Fibroblast of lung (primary cell): Measurements from ENCODE around the gene ITGB1. TPM values are rescaled to one million over a fixed set of nuclear protein-coding genes. Genes with fewer than 3 reads are reported as not detected.

Experiments used
- DNase-seq, 2 donors: peaks; one replicate each; pipeline versions ENCODE4 v3.0.0 to v3.0.0-alpha.2; 2010; ENCODE audit warnings: low read depth in 2 of 2
- H2AFZ ChIP-seq: 2 replicates; pipeline ENCODE4 v1.5.1; 2012; ENCODE audit warnings: low read length, control low read depth, inconsistent platforms
- H3K27ac ChIP-seq: 2 replicates; pipeline ENCODE4 v1.5.1; 2011; ENCODE audit warnings: low read length, control low read depth; ENCODE audit not compliant: insufficient read depth
- H3K27me3 ChIP-seq: 2 replicates; pipeline ENCODE4 v1.5.1; 2011; ENCODE audit warnings: mild to moderate bottlenecking, low read length; ENCODE audit not compliant: control insufficient read depth, insufficient read depth
- H3K36me3 ChIP-seq: 2 replicates; pipeline ENCODE4 v1.5.1; 2011; ENCODE audit warnings: low read length; ENCODE audit not compliant: control insufficient read depth, insufficient read depth
- H3K4me1 ChIP-seq: 2 replicates; pipeline ENCODE4 v1.5.1; 2011; ENCODE audit warnings: low read length; ENCODE audit not compliant: control insufficient read depth, insufficient read depth; ENCODE audit errors: extremely low read depth
- H3K4me2 ChIP-seq: 2 replicates; pipeline ENCODE4 v1.5.1; 2011; ENCODE audit warnings: low read length, control low read depth; ENCODE audit not compliant: insufficient read depth; ENCODE audit errors: extremely low read depth
- H3K4me3 ChIP-seq, 4 experiments: fragments of 200-600 bp in 1 of 4; sonication (generic) in 1 of 4; replicated peaks in 1 of 4; 2 replicates each; pipeline ENCODE4 v1.5.1; 2011 to 2016; ENCODE audit warnings: low read length in 4 of 4, low read depth in 3 of 4, mild to moderate bottlenecking in 3 of 4, control low read depth in 2 of 4, inconsistent platforms in 1 of 4, mixed read lengths in 1 of 4; ENCODE audit not compliant: insufficient read depth in 1 of 4; ENCODE audit errors: control extremely low read depth in 1 of 4
- H3K79me2 ChIP-seq: 2 replicates; pipeline ENCODE4 v1.5.1; 2012; ENCODE audit warnings: mild to moderate bottlenecking, low read length, inconsistent platforms; ENCODE audit not compliant: control insufficient read depth, insufficient read depth
- H3K9ac ChIP-seq: 2 replicates; pipeline ENCODE4 v1.5.1; 2011; ENCODE audit warnings: mild to moderate bottlenecking, low read length, control low read depth; ENCODE audit not compliant: insufficient read depth
- H3K9me3 ChIP-seq: 2 replicates; pipeline ENCODE4 v1.5.1; 2012; ENCODE audit warnings: low read depth, low read length; ENCODE audit not compliant: control insufficient read depth, insufficient read depth
- H4K20me1 ChIP-seq: 2 replicates; pipeline ENCODE4 v1.5.1; 2011; ENCODE audit warnings: low read length; ENCODE audit not compliant: control insufficient read depth, insufficient read depth; ENCODE audit errors: extremely low read depth
- EZH2 ChIP-seq: IDR thresholded peaks from 2 replicates; pipeline ENCODE4 v1.5.1; 2012; ENCODE audit warnings: low read length, control low read depth, mild to moderate bottlenecking; ENCODE audit errors: missing control alignments
- polyA plus RNA-seq, 2 donors: library from polyadenylated mRNA; depleted of rRNA in 1 of 2; stranded (reverse) in 1 of 2; unstranded in 1 of 2; fragments of >200 nt; gene quantifications; 2 replicates each; pipeline ENCODE4 v1.2.1, GENCODE V29; 2011 to 2012; ENCODE audit warnings: missing spikeins in 1 of 2
- total RNA-seq: library from RNA; depleted of rRNA; stranded (reverse); fragments of >200 nt; gene quantifications from 2 replicates; pipeline ENCODE4 v1.2.1, GENCODE V29; 2014
- TF ChIP-seq, protein P1 (sequence below), 2 donors: IDR thresholded peaks in 1 of 2; conservative IDR thresholded peaks in 1 of 2; 1 replicate in 1 of 2; 2 replicates in 1 of 2; pipeline ENCODE4 v1.5.1; 2011 to 2012; ENCODE audit warnings: low read length in 2 of 2, control low read depth in 1 of 2, inconsistent platforms in 1 of 2, low read depth in 1 of 2, mild to moderate bottlenecking in 1 of 2

Gene ITGB1
- total and polyA plus RNA-seq, 2 donors (not counting 1 experiment from before 2014, with no cell fraction given): 2,456 to 3,450 TPM

DNA sequence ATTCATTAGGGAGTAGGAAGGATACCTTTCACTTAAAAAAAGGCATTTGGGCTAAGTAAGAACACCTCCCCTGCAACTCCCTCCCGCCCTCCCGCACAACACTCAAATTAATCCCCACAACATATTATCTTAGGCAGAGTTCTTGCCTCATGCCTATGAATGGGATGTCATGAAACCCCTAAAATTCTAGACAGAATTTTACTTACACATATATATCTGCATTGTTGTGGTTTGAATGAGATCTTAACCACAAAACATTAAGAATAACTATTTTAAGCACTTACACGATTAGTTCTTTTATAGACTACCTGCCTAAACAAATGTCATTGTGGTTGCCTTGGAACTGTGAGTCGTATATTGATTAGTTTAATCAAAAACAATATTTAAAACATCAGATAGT, 4.5 kb upstream of the ITGB1 start:
- H3K36me3 ChIP-seq: no peaks in the 10 kb centered on the region
- peak in 1 of 2 donors; percentile 76 for DNase-seq
- peak overlapping the region in 2 of 4 experiments; percentile 29 to 35 for H3K4me3 ChIP-seq
- peak overlapping the region; percentile 38 for H3K9ac ChIP-seq
- TF ChIP-seq, protein P1, sequence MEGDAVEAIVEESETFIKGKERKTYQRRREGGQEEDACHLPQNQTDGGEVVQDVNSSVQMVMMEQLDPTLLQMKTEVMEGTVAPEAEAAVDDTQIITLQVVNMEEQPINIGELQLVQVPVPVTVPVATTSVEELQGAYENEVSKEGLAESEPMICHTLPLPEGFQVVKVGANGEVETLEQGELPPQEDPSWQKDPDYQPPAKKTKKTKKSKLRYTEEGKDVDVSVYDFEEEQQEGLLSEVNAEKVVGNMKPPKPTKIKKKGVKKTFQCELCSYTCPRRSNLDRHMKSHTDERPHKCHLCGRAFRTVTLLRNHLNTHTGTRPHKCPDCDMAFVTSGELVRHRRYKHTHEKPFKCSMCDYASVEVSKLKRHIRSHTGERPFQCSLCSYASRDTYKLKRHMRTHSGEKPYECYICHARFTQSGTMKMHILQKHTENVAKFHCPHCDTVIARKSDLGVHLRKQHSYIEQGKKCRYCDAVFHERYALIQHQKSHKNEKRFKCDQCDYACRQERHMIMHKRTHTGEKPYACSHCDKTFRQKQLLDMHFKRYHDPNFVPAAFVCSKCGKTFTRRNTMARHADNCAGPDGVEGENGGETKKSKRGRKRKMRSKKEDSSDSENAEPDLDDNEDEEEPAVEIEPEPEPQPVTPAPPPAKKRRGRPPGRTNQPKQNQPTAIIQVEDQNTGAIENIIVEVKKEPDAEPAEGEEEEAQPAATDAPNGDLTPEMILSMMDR (conservative IDR thresholded peaks at IDR 0.05 in 1 of 2, IDR thresholded peaks at IDR 0.05 in 1 of 2; ENCODE audit: low read depth in 1 of 2, low read length in 2 of 2): no peak
- no peaks in the 10 kb centered on the region for H3K27me3 ChIP-seq
- no peaks in the 10 kb centered on the region for H4K20me1 ChIP-seq
- H3K4me2 ChIP-seq: peak overlapping the region; percentile 84
- no peaks in the 10 kb centered on the region for H3K9me3 ChIP-seq
- peak overlapping the region; percentile 84 for H3K27ac ChIP-seq
- H3K4me1 ChIP-seq: peaks cover 7% of the 10 kb centered on the region
- no peak overlapping the region for H2AFZ ChIP-seq
- peaks cover 31% of the 10 kb centered on the region for H3K79me2 ChIP-seq

DNA sequence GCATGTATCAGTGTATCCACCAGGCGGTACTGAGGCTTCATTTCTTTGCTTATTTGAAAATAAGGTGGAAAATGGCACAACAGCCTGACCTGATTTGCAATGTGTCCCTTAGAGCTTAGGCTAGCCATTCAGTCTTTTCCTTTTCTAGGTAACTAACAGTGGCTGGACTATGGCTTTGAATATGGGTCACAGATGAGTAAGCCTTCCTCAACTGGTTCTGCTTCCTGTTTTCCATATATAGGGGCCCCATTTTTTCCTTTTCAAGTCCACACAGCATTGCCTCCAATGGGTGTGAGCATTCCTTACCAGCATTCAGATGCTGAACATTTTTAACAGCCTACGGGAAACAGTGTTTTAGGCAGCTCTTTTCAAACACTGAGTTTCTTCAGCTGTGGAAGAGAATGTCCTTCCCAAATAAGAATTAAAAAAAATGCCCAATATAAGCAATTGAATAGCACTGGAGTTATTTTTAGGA, 3.9 kb upstream of the ITGB1 start:
- TF ChIP-seq, protein P1 (conservative IDR thresholded peaks at IDR 0.05 in 1 of 2, IDR thresholded peaks at IDR 0.05 in 1 of 2; ENCODE audit: low read depth in 1 of 2, low read length in 2 of 2): peak in 1 of 2 donors; percentile 20
- no peak for TF ChIP-seq EZH2
- Histone ChIP-seq H3K9ac (peak overlapping the region; percentile 38), H3K4me2 (peak overlapping the region; percentile 20), H3K4me3 (peak overlapping the region in 2 of 4 experiments; percentile 29 to 35), H3K27ac (peak overlapping the region; percentile 84), H3K9me3 (no peaks in the 10 kb centered on the region), H3K27me3 (no peaks in the 10 kb centered on the region), H2AFZ (no peak overlapping the region), H4K20me1 (no peaks in the 10 kb centered on the region), H3K4me1 (peaks cover 7% of the 10 kb centered on the region), H3K36me3 (no peaks in the 10 kb centered on the region), H3K79me2 (peaks cover 37% of the 10 kb centered on the region)
- peak; percentile 90 to 94 for DNase-seq

DNA sequence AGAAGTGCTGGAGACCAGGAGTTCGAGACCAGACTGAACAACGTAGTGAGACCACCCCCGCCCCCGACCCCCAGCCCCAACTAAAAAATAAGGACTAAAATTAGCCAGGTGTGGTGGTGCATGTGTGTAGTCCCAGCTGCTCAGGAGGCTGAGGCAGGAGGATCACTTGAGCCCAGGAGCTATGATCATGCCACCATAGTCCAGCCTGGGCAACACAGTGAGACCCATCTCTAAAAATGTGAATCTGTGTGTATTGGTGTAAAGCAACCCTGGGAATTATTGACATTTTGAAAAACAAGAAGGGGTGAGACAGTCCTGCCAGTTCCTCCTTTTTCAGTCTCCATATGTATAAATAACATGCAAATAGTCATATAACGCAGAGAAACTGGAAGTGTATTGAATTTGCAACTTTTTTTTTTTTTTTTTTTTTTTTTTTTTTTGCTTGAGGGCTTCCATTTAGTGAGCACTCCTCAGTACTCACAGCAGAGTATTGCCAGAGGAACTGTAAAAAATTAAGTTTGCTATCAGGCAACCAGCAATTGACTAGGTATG, 3.4 kb upstream of the ITGB1 start:
- Histone ChIP-seq H2AFZ (no peak overlapping the region), H3K27ac (peak overlapping the region; percentile 84), H3K36me3 (no peaks in the 10 kb centered on the region), H4K20me1 (no peaks in the 10 kb centered on the region), H3K9ac (no peak overlapping the region), H3K9me3 (no peaks in the 10 kb centered on the region), H3K79me2 (peaks cover 42% of the 10 kb centered on the region), H3K4me1 (peaks cover 7% of the 10 kb centered on the region), H3K4me2 (peak overlapping the region; percentile 41), H3K4me3 (peak overlapping the region in 1 of 4 experiments; percentile 35), H3K27me3 (no peaks in the 10 kb centered on the region)
- no peak for DNase-seq
- TF ChIP-seq, protein P1 (conservative IDR thresholded peaks at IDR 0.05 in 1 of 2, IDR thresholded peaks at IDR 0.05 in 1 of 2; ENCODE audit: low read depth in 1 of 2, low read length in 2 of 2): no peak
- TF ChIP-seq EZH2: no peak
